ENCODE results near the gene NTNG1. TPM values are rescaled to one million over a fixed set of nuclear protein-coding genes. Genes with fewer than 3 reads are reported as not detected.

Gene NTNG1
- total RNA-seq, 1 experiment from 2014 or later: 1.5 TPM

DNA sequence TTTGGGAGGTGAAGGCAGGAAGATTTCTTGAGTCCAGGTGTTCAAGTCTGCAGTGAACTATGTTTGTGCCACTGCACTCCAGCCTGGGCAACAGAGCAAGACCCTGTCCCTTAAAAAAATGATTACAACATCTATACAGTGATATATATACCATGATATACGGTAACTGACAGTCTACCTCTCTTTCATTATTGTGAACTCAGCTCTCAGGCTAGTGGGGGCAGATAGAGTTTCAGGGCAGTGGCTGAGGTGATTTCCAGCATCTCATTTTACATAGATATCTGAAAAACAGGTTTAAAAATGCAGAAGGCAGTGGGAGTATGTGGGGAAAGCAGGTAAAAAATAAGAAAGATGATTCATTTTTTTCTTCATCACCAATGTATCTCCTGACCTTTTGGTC lies 8.1 kb upstream of the NTNG1 start:
- no peak for DNase-seq
- Histone ChIP-seq H2BK12ac (ENCODE audit: insufficient read length, low read depth, low read length) (no peak overlapping the region), H4K8ac (replicated peaks; ENCODE audit: insufficient read length, low read depth, low read length) (no peak overlapping the region), H2BK120ac (ENCODE audit: low read depth, low read length, poor library complexity, severe bottlenecking) (no peak overlapping the region), H2BK5ac (ENCODE audit: insufficient read length, low read length) (no peak overlapping the region), H3K79me2 (ENCODE audit: insufficient read depth, low read length) (no peaks in the 10 kb centered on the region), H3T11ph (ENCODE audit: low read length) (no peak overlapping the region), H3K27ac (ENCODE audit: insufficient read length, low read depth, low read length) (no peak overlapping the region), H3K79me1 (ENCODE audit: insufficient read depth, low read depth, low read length, poor library complexity, severe bottlenecking) (no peaks in the 10 kb centered on the region), H2AK5ac (ENCODE audit: insufficient read length, low read length) (no peak overlapping the region), H3K23ac (ENCODE audit: insufficient read length, low read depth, low read length) (no peak overlapping the region), H2BK15ac (ENCODE audit: low read depth, low read length) (no peak overlapping the region), H3K4me2 (ENCODE audit: insufficient read depth, insufficient read length, low read length) (no peak overlapping the region), H4K20me1 (ENCODE audit: control insufficient read depth, insufficient read depth, insufficient read length) (no peaks in the 10 kb centered on the region), H3K56ac (ENCODE audit: insufficient read length, low read depth, low read length) (no peak overlapping the region), H3K9ac (ENCODE audit: extremely low read depth, insufficient read length, low read length) (no peak overlapping the region), H2BK20ac (ENCODE audit: low read depth, low read length, poor library complexity, severe bottlenecking) (no peak overlapping the region), H3K9me3 (ENCODE audit: control insufficient read depth, low read depth, low read length) (no peaks in the 10 kb centered on the region), H3K18ac (ENCODE audit: insufficient read length, low read depth, low read length) (no peak overlapping the region), H4K5ac (ENCODE audit: insufficient read length, low read depth, low read length) (no peak overlapping the region), H2AFZ (ENCODE audit: low read length) (no peak overlapping the region), H3K4me1 (ENCODE audit: insufficient read depth, low read length) (no peaks in the 10 kb centered on the region), H3K4ac (ENCODE audit: low read depth, low read length) (no peak overlapping the region), H4K91ac (ENCODE audit: insufficient read length, low read depth, low read length) (no peak overlapping the region), H3K23me2 (ENCODE audit: insufficient read length, low read depth, low read length, poor library complexity, severe bottlenecking) (no peaks in the 10 kb centered on the region), H3K27me3 (ENCODE audit: insufficient read depth, low read length) (no peaks in the 10 kb centered on the region), H3K14ac (ENCODE audit: insufficient read depth, low read length) (no peak overlapping the region)
- no peak overlapping the region for H3K27ac Mint-ChIP-seq
- WGBS (ENCODE audit: extremely low coverage, insufficient read length, low lambda C conversion rate): no CpG with 5 or more reads among the region's 1 CpG
- no peak overlapping the region for H3K4me3 Mint-ChIP-seq
- H3K27me3 Mint-ChIP-seq (ENCODE audit: low read depth): no peaks in the 10 kb centered on the region
- no peaks in the 10 kb centered on the region; a peak in 1 of 5 replicates for H3K9me3 Mint-ChIP-seq
- TF ChIP-seq, protein P1, sequence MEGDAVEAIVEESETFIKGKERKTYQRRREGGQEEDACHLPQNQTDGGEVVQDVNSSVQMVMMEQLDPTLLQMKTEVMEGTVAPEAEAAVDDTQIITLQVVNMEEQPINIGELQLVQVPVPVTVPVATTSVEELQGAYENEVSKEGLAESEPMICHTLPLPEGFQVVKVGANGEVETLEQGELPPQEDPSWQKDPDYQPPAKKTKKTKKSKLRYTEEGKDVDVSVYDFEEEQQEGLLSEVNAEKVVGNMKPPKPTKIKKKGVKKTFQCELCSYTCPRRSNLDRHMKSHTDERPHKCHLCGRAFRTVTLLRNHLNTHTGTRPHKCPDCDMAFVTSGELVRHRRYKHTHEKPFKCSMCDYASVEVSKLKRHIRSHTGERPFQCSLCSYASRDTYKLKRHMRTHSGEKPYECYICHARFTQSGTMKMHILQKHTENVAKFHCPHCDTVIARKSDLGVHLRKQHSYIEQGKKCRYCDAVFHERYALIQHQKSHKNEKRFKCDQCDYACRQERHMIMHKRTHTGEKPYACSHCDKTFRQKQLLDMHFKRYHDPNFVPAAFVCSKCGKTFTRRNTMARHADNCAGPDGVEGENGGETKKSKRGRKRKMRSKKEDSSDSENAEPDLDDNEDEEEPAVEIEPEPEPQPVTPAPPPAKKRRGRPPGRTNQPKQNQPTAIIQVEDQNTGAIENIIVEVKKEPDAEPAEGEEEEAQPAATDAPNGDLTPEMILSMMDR (conservative IDR thresholded peaks at IDR 0.05): no peak
- H3K36me3 Mint-ChIP-seq (ENCODE audit: insufficient read depth in 1 of 3, low read depth in 3 of 3): no peaks in the 10 kb centered on the region
- peaks cover 0 to 3% of the 10 kb centered on the region in 2 experiments; a peak in 1 of 4 replicates for H3K4me1 Mint-ChIP-seq
